Measurements from ENCODE around the gene SHKBP1. TPM values are rescaled to one million over a fixed set of nuclear protein-coding genes. Genes with fewer than 3 reads are reported as not detected.
"Not testable (repeated sequence)": the region's sequence is repeated elsewhere in the genome, so short reads cannot be mapped to it uniquely, and the experiment has no call there.

SHKBP1 gene
- total RNA-seq, 1 donor from 2014 or later = 28.6 TPM

DNA sequence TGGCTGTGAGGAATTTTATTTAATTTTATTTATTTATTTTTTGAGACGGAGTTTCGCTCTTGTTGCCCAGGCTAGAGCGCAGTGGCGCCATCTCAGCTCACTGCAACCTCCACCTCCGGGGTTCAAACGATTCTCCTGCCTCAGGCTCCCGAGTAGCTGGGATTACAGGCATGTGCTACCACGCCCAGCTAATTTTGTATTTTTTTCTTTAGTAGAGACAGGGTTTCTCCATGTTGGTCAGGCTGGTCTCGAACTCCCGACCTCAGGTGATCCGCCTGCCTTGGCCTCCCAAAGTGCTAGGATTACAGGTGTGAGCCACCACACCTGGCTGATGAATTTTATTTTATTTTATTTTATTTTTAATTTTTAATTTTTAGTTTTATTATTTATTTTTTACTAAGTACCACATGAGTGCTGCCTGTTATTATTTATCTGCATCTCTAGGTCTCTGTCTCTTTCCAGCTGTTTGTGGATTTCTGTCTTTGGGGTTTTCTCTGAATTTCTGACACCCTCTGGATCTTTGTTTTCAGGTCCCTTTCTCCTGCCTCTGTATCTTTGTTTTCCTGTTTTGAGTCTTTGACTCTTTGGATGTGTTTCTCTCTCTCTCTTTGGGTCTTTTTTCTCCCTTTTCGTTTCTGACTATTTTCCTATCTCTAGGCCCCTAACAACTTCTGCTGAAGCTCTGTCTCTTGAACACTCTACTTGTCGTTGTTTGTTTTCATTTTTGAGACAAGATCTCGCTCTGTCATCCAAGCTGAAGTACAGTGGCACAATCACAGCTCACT lies 47.9 kb downstream of the SHKBP1 start:
- intact Hi-C loops (cut with DNase I); DNase-seq (ENCODE audit: low spot score): not testable (repeated sequence)

DNA sequence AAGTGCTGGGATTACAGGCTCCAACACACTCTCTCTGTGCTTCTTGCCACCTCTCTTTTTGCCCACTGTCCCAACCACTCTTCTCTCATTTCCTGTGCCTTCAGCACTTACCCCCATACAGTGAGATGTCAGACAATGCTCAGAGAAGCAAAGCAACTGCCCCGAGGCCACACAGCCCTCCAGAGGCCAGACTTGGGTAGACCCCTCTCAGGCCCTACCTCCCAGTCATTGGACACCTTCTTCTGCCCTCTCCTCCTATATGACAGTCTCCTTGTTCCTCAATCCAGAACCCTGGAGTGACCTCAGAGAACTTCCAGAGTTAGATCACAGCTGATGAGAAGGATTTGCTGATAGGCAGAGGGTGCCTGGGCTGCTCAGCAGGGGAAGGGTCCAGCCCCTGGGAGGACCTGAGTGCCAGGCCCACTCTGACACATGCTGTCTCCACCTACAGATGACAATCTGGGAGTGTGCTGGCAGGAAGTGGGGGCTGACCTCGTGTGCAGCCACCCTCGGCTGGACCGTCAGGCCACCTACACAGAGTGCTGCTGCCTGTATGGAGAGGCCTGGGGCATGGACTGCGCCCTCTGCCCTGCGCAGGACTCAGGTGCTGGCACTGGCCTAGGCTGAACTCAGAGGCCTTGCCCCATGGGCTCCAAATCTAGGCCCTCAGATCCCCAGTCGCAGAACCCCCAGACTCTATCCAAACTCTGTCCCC lies 48.9 kb downstream of the SHKBP1 start:
- intact Hi-C loops (cut with DNase I) = no loop called here
- no peak for DNase-seq (ENCODE audit: low spot score)

DNA sequence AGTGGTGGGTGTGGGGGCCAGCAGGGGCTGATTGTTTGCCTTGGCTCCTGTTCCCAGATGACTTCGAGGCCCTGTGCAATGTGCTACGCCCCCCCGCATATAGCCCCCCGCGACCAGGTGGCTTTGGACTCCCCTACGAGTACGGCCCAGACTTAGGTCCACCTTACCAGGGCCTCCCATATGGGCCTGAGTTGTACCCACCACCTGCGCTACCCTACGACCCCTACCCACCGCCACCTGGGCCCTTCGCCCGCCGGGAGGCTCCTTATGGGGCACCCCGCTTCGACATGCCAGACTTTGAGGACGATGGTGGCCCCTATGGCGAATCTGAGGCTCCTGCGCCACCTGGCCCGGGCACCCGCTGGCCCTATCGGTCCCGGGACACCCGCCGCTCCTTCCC lies 50.2 kb downstream of the SHKBP1 start:
- intact Hi-C loops (cut with DNase I) = no loop called here
- no peak for DNase-seq (ENCODE audit: low spot score)

DNA sequence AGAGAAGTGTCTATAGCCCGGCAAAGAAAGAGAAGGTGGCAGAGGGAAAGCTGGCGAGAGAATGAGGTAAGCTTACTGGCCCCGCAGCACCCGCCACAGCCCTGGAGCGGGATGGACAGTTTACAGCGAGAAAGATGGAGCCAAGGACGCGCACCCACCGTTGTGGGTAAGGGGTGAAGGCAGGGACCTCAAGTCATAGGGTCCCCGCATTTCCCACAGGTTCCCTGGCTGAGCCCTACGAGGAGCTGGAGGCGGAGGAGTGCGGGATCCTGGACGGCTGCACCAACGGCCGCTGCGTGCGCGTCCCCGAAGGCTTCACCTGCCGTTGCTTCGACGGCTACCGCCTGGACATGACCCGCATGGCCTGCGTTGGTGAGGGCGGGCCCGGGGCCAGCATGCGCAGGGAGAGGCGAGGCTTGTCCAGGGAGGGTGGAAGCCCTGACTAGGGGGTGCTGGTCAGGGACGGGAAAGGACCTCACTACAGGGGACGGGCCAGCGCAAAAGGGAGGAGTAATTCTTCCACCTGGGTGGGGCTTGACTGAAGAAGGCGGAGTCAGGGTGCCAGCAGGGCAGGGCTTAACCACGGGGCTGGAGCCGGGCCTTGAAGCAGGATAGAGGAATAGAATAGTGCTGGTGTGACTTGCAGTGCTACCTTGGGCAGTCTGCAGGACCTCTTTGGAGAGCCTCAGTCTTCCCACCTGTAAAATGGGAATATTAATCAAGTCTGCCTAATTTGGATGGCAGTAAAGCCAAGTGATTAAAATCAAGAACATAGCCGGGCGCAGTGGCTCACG lies 51.0 kb downstream of the SHKBP1 start:
- no peak for DNase-seq (ENCODE audit: low spot score)
- intact Hi-C loops (cut with DNase I) = no loop called here

DNA sequence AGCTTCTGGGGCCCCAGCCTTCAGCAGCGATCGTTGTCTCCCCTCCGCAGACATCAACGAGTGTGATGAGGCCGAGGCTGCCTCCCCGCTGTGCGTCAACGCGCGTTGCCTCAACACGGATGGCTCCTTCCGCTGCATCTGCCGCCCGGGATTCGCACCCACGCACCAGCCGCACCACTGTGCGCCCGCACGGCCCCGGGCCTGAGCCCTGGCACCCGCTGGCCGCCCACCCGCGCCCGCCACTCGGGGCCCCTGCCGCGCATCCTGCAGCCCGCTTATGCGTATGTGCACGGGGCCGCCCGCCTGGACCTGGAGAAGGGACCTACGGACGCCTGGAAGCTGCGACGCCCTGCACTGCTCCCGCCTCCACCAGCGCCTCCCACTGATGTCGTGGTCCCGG lies 52.7 kb downstream of the SHKBP1 start:
- no peak for DNase-seq (ENCODE audit: low spot score)
- intact Hi-C loops (cut with DNase I) = no loop called here

DNA sequence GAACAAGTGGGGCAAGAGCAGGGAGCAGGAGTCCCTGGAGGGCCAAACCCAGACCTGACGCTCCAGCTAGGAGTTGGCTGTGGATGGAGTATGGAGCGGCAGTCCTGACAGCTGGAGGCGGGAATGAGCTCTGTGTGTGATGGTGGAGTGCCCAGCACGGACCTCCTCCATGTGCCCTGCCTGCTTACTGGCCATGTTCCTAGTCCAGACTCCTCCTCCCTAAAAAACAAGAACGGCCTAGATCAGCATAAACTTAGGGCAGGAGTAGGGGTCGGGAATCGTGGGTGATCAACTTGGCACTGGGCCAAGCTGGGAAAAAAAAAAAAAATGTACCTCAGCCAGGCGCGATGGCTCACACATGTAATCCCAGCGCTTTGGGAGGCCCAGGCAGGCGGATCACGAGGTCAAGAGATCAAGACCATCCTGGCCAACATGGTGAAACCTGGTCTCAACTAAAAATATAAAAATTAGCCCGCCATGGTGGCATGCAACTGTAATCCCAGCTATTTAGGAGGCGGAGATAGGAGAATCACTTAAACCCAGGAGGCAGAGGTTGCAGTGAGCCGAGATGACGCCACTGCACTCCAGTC lies 54.0 kb downstream of the SHKBP1 start:
- no peak for DNase-seq (ENCODE audit: low spot score)
- intact Hi-C loops (cut with DNase I) = loop anchor here (10.0 kb wide), 1 partner anchor 326 kb away; no protein-coding TSS in a partner anchor

DNA sequence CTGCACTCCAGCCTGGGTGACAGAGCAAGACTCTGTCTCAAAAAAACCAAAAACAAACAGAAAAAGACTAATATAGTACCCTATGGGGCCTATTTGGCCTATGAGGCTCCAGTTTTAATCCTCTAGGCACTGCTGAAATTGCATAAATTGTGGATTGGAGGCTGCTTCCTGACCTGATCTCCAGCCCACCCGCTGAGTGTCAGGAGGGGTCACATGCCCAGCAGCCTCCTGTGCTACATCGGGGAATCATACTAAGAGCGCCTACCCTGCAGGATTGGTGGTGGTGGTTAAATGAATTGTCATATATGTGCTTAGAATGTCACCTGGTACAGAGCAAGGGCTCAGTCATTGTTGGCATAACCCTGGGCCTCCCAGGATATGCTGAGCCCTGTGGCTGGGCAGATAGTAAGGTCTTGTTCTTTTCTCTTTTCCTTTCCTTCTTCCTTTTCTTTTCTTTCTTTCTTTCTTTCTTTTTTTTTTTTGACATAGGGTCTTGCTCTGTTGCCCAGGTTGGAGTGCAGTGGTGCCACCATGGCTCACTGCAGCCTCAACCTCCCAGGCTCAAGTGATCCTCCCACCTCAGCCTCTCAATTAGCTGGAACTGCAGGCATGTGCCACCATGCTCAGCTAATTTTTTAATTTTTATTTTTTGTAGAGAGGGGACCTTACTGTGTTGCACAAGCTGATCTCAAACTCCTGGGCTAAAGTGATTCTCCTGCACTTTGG lies 55.8 kb downstream of the SHKBP1 start:
- intact Hi-C loops (cut with DNase I) = loop anchor here (10.0 kb wide), 1 partner anchor 328 kb away; no protein-coding TSS in a partner anchor
- DNase-seq (ENCODE audit: low spot score) = no peak

DNA sequence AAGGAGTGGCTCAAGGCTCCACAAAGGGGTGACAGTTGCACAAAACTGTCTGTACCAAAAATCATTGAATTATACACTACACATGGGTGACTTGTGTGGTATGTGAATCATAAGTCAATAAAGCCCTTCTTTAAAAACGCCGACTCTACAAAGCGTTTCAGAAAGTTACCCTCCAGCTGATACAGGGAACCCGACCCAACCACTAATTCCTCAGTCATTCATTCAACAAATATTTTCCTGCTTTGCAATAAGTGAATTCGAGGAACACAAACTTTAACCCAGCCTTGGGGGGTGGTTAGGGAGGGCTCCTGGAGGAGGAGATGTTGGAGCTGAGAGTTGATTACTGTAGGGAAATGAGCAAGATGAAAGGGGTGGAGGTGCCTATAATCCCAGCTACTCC lies 56.5 kb downstream of the SHKBP1 start:
- DNase-seq (ENCODE audit: low spot score) = no peak
- intact Hi-C loops (cut with DNase I) = loop anchor here (10.0 kb wide), 1 partner anchor 328 kb away; no protein-coding TSS in a partner anchor

DNA sequence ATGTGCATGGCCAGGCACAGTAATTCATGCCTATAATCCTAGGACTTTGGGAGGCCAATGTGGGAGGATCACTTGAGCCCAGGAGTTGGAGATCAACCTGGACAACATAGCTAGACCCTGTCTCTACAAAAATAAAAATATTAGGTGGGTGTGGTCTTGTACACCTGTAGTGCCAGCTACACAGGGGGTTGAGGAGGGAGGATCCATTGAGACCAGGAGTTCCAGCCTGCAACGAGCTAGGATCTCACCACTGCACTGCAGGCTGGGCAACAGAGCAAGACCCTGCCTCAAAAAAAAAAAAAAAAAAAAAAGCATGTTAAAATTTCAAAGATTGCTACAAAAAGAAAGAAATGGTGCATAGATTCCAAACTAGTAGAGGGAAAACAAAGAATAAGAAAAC lies 61.7 kb downstream of the SHKBP1 start:
- intact Hi-C loops (cut with DNase I) = loop anchor here (5.0 to 10.0 kb wide), 2 partner anchors 106 to 334 kb away; no protein-coding TSS in a partner anchor
- no peak for DNase-seq (ENCODE audit: low spot score)

DNA sequence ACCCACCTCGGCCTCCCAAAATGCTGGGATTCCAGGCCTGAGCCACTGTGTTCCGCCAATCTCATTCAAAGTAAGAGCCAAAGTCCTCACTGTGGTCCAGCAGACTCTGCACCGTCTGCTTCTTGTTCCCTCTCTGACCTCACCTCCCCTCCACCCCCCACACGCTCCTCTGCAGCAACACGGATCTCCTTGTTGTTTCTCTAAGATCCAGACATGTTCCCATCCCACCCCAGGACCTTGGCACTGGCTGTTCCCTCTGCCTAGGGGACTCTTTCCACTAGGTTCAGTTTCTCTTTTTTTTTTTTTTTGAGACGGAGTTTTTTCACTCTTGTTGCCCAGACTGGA lies 62.9 kb downstream of the SHKBP1 start:
- no peak for DNase-seq (ENCODE audit: low spot score)
- intact Hi-C loops (cut with DNase I) = loop anchor here (5.0 to 10.0 kb wide), 2 partner anchors 107 to 335 kb away; no protein-coding TSS in a partner anchor

DNA sequence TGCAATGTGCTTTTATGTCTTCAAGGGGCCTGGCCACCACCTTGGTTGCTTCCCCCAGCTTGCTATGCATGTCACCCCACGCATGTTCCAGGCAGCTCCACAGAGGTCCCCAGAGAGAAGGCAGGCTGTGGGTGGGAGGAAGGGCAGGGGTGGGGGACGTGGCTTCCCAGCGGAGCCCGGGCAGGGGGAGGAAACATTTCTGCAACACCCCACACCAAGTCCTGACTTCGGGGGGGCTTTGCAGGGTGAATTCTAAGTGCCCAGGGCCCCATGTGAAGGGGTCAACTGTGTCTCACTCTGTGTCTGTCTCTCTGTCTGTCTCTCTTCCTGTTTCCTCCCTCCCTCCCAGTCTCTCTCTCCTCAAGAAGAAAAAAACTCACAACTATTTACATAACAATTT lies 64.1 kb downstream of the SHKBP1 start:
- no peak for DNase-seq (ENCODE audit: low spot score)
- intact Hi-C loops (cut with DNase I) = no loop called here

Other genes starting within 250 kb of the SHKBP1 start
- gene C19orf47, start 228.5 kb upstream of the SHKBP1 start, total RNA-seq = 135 TPM
- 163 TPM for gene PLD3, start 228.2 kb upstream of the SHKBP1 start, total RNA-seq
- 0.08 TPM for gene HIPK4, start 186.7 kb upstream of the SHKBP1 start, total RNA-seq
- 3.5 TPM for gene PRX, start 163.5 kb upstream of the SHKBP1 start, total RNA-seq
- gene SERTAD1, start 150.9 kb upstream of the SHKBP1 start, total RNA-seq = 16.7 TPM
- 33.9 TPM for gene SERTAD3, start 132.5 kb upstream of the SHKBP1 start, total RNA-seq
- gene BLVRB, start 111.1 kb upstream of the SHKBP1 start, total RNA-seq = 81.6 TPM
- 5.1 TPM for gene SPTBN4, start 109.9 kb upstream of the SHKBP1 start, total RNA-seq
- gene LTBP4, start 24.5 kb downstream of the SHKBP1 start, total RNA-seq = 216 TPM
- gene NUMBL, start 113.8 kb downstream of the SHKBP1 start, total RNA-seq = 20.7 TPM
- 18.1 TPM for gene COQ8B, start 140.0 kb downstream of the SHKBP1 start, total RNA-seq
- 10.0 TPM for gene ITPKC, start 140.2 kb downstream of the SHKBP1 start, total RNA-seq
- 9.2 TPM for gene ACTMAP, start 173.6 kb downstream of the SHKBP1 start, total RNA-seq
- gene SNRPA, start 174.3 kb downstream of the SHKBP1 start, total RNA-seq = 32.9 TPM
- gene MIA, start 198.6 kb downstream of the SHKBP1 start, total RNA-seq = 1.00 TPM
- gene RAB4B, start 201.4 kb downstream of the SHKBP1 start, total RNA-seq = 16.9 TPM
- gene EGLN2, start 222.3 kb downstream of the SHKBP1 start, total RNA-seq = 48.4 TPM

Data from cardiac septum (tissue), 1 donor.